Measurements from ENCODE around the gene NEURL4.

DNA sequence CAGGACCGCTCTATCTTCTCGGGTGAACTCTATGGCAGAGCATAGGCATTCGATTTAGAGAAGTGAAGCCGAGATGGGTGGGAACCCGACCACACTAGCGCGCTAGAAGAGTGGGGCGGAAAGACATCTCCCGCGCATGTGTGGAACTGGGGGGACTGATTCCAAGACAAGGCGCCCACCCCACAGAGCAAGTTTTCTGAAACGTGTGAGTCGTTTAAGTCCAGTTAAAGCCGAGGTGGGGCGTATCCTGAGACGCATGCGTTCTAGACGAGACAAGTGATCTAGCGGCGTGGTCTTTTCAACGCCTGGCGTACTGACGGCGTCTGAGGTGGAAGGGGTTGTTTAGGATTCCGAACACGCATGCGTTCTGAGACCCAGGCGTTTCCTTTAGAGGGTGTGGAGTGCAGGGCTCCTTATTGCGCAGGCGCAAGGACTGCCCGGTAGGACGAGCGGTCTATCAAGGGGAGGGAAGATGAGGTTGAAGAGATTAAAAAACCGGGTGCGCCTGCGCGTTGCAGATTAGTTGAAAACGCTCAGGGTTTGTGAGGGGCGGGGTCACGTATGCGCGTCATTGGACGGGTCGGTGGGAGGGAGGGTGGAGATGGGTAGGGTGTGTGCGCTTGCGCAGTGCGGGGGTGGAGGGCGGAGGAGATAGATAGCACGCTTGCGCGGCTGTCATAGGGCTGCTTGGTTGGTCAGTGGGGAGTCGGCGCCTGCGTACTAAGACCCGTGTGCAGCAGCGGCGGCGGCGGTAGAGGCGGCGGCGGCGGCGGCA lies 22.0 kb downstream of the NEURL4 start, which contains the start of gene EIF5A:
- TF ChIP-seq, protein P1, sequence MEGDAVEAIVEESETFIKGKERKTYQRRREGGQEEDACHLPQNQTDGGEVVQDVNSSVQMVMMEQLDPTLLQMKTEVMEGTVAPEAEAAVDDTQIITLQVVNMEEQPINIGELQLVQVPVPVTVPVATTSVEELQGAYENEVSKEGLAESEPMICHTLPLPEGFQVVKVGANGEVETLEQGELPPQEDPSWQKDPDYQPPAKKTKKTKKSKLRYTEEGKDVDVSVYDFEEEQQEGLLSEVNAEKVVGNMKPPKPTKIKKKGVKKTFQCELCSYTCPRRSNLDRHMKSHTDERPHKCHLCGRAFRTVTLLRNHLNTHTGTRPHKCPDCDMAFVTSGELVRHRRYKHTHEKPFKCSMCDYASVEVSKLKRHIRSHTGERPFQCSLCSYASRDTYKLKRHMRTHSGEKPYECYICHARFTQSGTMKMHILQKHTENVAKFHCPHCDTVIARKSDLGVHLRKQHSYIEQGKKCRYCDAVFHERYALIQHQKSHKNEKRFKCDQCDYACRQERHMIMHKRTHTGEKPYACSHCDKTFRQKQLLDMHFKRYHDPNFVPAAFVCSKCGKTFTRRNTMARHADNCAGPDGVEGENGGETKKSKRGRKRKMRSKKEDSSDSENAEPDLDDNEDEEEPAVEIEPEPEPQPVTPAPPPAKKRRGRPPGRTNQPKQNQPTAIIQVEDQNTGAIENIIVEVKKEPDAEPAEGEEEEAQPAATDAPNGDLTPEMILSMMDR (conservative IDR thresholded peaks at IDR 0.05) = no peak
- TF ChIP-seq ZFX (IDR thresholded peaks at IDR 0.05) = no peak
